PC-3 (cell line): ENCODE measurements around the gene MEGF6. TPM values are rescaled to one million over a fixed set of nuclear protein-coding genes. Genes with fewer than 3 reads are reported as not detected.

ENCODE experiments used
- ATAC-seq: fragments of 200-7000 bp; cut with Tn5 transposase; 2 replicates; pipeline ENCODE4 v1.9.1; 2020; ENCODE audit warnings: mild to moderate bottlenecking, moderate library complexity
- BruUV-seq: library from RNA; stranded (reverse); fragments of 400-500 nt; replicated peaks from 2 replicates; lab custom pipeline; 2021; lab: Mats Ljungman, UMichigan
- CTCF ChIA-PET: fragments of 300-600 bp; sonication (Branson Sonifier 250); formaldehyde crosslinking; loops from one replicate; lab custom pipeline; 2022; ENCODE audit warnings: antibody characterized with exemption; lab: Charles Lee
- POLR2A ChIA-PET: fragments of 300-600 bp; sonication (Branson Sonifier 250); formaldehyde crosslinking; loops from one replicate; lab custom pipeline; 2022; ENCODE audit warnings: antibody characterized with exemption; ENCODE audit not compliant: unreplicated experiment; lab: Charles Lee
- DNase-seq: peaks from one replicate; pipeline ENCODE4 v3.0.0-alpha.2; 2015
- H2AFZ ChIP-seq: fragments of 300-600 bp; sonication (generic); 2 replicates; pipeline ENCODE4 v1.6.0; 2016; ENCODE audit warnings: antibody characterized with exemption, low read length
- H3F3A ChIP-seq: fragments of 300-600 bp; sonication (generic); one replicate; pipeline ENCODE4 v1.6.0; 2017; ENCODE audit warnings: antibody characterized with exemption, low read length, control low read depth, mild to moderate bottlenecking; ENCODE audit not compliant: unreplicated experiment
- H3K27ac ChIP-seq: fragments of 300-600 bp; sonication (generic); 2 replicates; pipeline ENCODE4 v1.5.1; 2016; ENCODE audit warnings: mild to moderate bottlenecking, low read length
- H3K27me3 ChIP-seq: fragments of 300-600 bp; sonication (generic); 2 replicates; pipeline ENCODE4 v1.6.1; 2016; ENCODE audit warnings: low read length, mixed read lengths
- H3K36me3 ChIP-seq: fragments of 300-600 bp; sonication (generic); 2 replicates; pipeline ENCODE4 v1.6.1; 2016; ENCODE audit warnings: low read depth, mixed run types, low read length, mixed read lengths
- H3K4me1 ChIP-seq: fragments of 300-600 bp; sonication (generic); 2 replicates; pipeline ENCODE4 v1.5.1; 2016; ENCODE audit warnings: low read length; ENCODE audit not compliant: insufficient read depth
- H3K4me2 ChIP-seq: fragments of 300-600 bp; sonication (generic); 2 replicates; pipeline ENCODE4 v1.6.0; 2016; ENCODE audit warnings: low read length
- H3K4me3 ChIP-seq: fragments of 300-600 bp; sonication (generic); 2 replicates; pipeline ENCODE4 v1.5.1; 2016; ENCODE audit warnings: mild to moderate bottlenecking, low read length, mixed read lengths
- H3K79me2 ChIP-seq: fragments of 300-600 bp; sonication (generic); 2 replicates; pipeline ENCODE4 v1.6.1; 2017; ENCODE audit warnings: low read length, mixed read lengths
- H3K9ac ChIP-seq: fragments of 300-600 bp; sonication (generic); 2 replicates; pipeline ENCODE4 v1.6.0; 2016; ENCODE audit warnings: mild to moderate bottlenecking, low read length
- H3K9me2 ChIP-seq: fragments of 300-600 bp; sonication (generic); replicated peaks from 2 replicates; pipeline ENCODE4 v1.6.1; 2016; ENCODE audit warnings: mixed run types, low read length, mixed read lengths
- H3K9me3 ChIP-seq: fragments of 300-600 bp; sonication (generic); 2 replicates; pipeline ENCODE4 v1.6.1; 2016; ENCODE audit warnings: low read length, mixed read lengths
- H4K20me1 ChIP-seq: fragments of 300-600 bp; sonication (generic); 2 replicates; pipeline ENCODE4 v1.6.1; 2016; ENCODE audit warnings: low read length, mixed read lengths
- EZH2 ChIP-seq: fragments of 300-600 bp; sonication (generic); IDR thresholded peaks from one replicate; pipeline ENCODE4 v1.6.1; 2017; ENCODE audit warnings: antibody characterized with exemption, mild to moderate bottlenecking, low read length; ENCODE audit not compliant: unreplicated experiment
- EZH2phosphoT487 ChIP-seq: fragments of 300-600 bp; sonication (generic); IDR thresholded peaks from 2 replicates; pipeline ENCODE4 v1.6.1; 2018; ENCODE audit warnings: mild to moderate bottlenecking, antibody characterized with exemption, low read length, borderline replicate concordance
- intact Hi-C: fragments of 100-400 bp; cut with micrococcal nuclease; formaldehyde crosslinking; loops from 2 replicates; pipeline ENCODE4 v1.9.0; 2023
- total RNA-seq: library from RNA; depleted of rRNA; stranded (reverse); fragments of >200 nt; gene quantifications from 2 replicates; pipeline ENCODE4 v1.2.3, GENCODE V29; 2014
- TF ChIP-seq, protein P1 (sequence below): fragments of 300-600 bp; sonication (generic); conservative IDR thresholded peaks from 2 replicates; pipeline ENCODE4 v1.5.1; 2017; ENCODE audit warnings: antibody characterized with exemption, low read depth, mild to moderate bottlenecking, low read length

Gene MEGF6
- total RNA-seq, 1 experiment from 2014 or later, result 32.5 TPM

DNA sequence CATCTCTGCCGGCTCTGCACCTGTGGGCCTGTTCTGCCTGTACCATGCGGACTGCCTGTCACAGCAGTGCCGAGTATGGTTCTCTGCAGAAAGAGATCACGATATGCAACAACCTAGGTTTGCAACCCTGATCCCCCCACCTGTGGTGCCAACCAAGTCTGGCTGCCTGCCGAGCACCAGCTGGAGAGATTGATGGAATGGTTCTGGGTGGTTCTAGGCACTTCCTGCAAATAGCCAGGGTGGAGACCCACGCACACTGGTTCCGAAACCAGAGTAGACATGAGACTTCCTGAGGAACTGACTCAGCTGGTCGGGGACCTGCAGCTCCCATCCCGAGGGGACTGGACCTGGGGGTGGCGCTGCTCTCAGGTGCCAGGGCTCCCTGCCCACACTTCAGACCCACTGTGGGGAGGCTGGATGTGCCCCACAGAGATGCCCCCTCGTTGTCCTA, 18.9 kb upstream of the MEGF6 start:
- Histone ChIP-seq H2AFZ (no peak overlapping the region), H3K4me2 (no peak overlapping the region), H3K9me2 (no peaks in the 10 kb centered on the region), H3K9ac (no peak overlapping the region), H3F3A (no peaks in the 10 kb centered on the region), H3K36me3 (peaks cover 43% of the 10 kb centered on the region), H3K4me3 (no peak overlapping the region), H3K4me1 (peaks cover 6% of the 10 kb centered on the region), H4K20me1 (no peaks in the 10 kb centered on the region), H3K79me2 (peaks cover 9% of the 10 kb centered on the region; the same call in 1 of the 2 replicates), H3K9me3 (no peaks in the 10 kb centered on the region), H3K27me3 (no peaks in the 10 kb centered on the region), H3K27ac (no peak overlapping the region)
- ChIA-PET POLR2A (interaction anchor here (0.5 kb wide), 1 partner anchor 134 kb away, joined by 3 read pairs; no protein-coding TSS in a partner anchor), CTCF (interaction anchor here (0.9 to 1.6 kb wide), 2 partner anchors 11 to 94 kb away, joined by 3 read pairs; no protein-coding TSS in a partner anchor)
- ATAC-seq (no peak), DNase-seq (no peak)
- BruUV-seq, result no TSS peak
- intact Hi-C loops, result no loop called here
- no peak for TF ChIP-seq EZH2
- TF ChIP-seq, protein P1, sequence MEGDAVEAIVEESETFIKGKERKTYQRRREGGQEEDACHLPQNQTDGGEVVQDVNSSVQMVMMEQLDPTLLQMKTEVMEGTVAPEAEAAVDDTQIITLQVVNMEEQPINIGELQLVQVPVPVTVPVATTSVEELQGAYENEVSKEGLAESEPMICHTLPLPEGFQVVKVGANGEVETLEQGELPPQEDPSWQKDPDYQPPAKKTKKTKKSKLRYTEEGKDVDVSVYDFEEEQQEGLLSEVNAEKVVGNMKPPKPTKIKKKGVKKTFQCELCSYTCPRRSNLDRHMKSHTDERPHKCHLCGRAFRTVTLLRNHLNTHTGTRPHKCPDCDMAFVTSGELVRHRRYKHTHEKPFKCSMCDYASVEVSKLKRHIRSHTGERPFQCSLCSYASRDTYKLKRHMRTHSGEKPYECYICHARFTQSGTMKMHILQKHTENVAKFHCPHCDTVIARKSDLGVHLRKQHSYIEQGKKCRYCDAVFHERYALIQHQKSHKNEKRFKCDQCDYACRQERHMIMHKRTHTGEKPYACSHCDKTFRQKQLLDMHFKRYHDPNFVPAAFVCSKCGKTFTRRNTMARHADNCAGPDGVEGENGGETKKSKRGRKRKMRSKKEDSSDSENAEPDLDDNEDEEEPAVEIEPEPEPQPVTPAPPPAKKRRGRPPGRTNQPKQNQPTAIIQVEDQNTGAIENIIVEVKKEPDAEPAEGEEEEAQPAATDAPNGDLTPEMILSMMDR, result no peak
- TF ChIP-seq EZH2phosphoT487, result no peak

DNA sequence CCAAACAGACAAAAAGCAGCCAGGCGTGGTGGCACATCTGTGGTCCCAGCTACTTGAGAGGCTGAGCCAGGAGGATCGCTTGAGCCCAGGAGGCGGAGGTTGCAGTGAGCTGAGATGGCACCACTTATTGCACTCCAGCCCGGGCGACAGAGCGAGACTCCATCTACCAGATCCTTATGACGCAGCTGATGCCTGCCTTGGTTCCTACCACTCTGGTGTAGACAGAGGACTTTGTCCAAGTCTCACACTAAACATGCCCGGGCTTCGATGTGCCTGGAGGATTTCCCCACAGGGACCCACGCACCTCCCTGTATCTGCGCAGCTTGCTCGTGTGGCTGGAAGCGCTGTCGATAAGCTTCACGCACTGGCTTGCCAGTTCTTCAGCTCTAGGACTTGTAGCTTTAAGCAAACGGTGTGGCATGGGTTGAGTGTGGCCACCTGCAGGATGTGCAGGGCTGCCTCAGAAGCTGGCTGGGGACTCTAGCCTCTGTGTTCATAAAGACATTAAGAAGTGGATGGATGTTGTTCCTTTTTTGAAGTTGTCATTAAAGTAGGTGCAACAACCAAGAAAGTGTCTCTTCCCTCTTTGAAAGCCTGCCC, 18.4 kb upstream of the MEGF6 start:
- no peak for DNase-seq
- no peak overlapping the region for H2AFZ ChIP-seq
- no peaks in the 10 kb centered on the region for H3F3A ChIP-seq
- no peaks in the 10 kb centered on the region for H3K27me3 ChIP-seq
- intact Hi-C loops, result no loop called here
- H3K4me1 ChIP-seq, result peaks cover 6% of the 10 kb centered on the region
- no peak for ATAC-seq
- TSS peak; percentile 32 for BruUV-seq
- H3K9me2 ChIP-seq, result no peaks in the 10 kb centered on the region
- peaks cover 41% of the 10 kb centered on the region for H3K36me3 ChIP-seq
- no peaks in the 10 kb centered on the region for H4K20me1 ChIP-seq
- ChIA-PET POLR2A (no interaction called here), CTCF (interaction anchor here (0.5 to 1.6 kb wide), 3 partner anchors 11 to 143 kb away, joined by 3 read pairs; no protein-coding TSS in a partner anchor)
- TF ChIP-seq EZH2phosphoT487, result no peak
- no peak for TF ChIP-seq EZH2
- TF ChIP-seq, protein P1, result no peak
- peaks cover 9% of the 10 kb centered on the region; the same call in 1 of the 2 replicates for H3K79me2 ChIP-seq
- no peak overlapping the region for H3K9ac ChIP-seq
- H3K4me2 ChIP-seq, result no peak overlapping the region
- H3K4me3 ChIP-seq, result no peak overlapping the region
- H3K9me3 ChIP-seq, result no peaks in the 10 kb centered on the region
- no peak overlapping the region for H3K27ac ChIP-seq

DNA sequence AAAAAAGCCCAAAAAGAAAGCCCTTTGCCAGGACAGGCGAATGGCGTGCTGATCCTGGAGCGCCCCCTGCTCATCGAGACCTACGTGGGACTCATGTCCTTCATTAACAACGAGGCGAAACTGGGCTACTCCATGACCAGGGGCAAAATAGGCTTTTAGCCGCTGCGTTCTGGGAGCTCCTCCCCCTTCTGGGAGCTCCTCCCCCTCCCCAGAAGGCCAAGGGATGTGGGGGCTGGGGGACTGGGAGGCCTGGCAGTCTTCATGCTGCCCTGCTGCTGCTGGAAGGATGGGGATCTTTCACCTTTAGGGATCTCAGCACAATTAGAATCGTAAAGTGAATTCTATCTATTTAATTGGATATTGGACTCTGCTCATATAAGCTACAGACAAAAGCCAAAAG, 17.1 kb upstream of the MEGF6 start:
- POLR2A ChIA-PET, result interaction anchor here (0.5 kb wide), 1 partner anchor 144 kb away, joined by 3 read pairs; no protein-coding TSS in a partner anchor
- Histone ChIP-seq H3K79me2 (peaks cover 9% of the 10 kb centered on the region; the same call in 1 of the 2 replicates), H3K4me2 (no peak overlapping the region), H3K27me3 (no peaks in the 10 kb centered on the region), H3K27ac (no peak overlapping the region), H3K9me3 (no peaks in the 10 kb centered on the region), H3K9ac (no peak overlapping the region), H3K4me3 (no peak overlapping the region), H3F3A (no peaks in the 10 kb centered on the region), H2AFZ (no peak overlapping the region), H4K20me1 (no peaks in the 10 kb centered on the region), H3K4me1 (peaks cover 12% of the 10 kb centered on the region), H3K9me2 (no peaks in the 10 kb centered on the region), H3K36me3 (peaks cover 34% of the 10 kb centered on the region; the same call in 1 of the 2 replicates)
- TF ChIP-seq EZH2 (no peak), EZH2phosphoT487 (no peak)
- TF ChIP-seq, protein P1, result no peak
- BruUV-seq, result no TSS peak
- intact Hi-C loops, result no loop called here
- DNase-seq (no peak), ATAC-seq (no peak)
- CTCF ChIA-PET, result no interaction called here
